ENCODE measurements around the gene PPP1R27. TPM values are rescaled to one million over a fixed set of nuclear protein-coding genes. Genes with fewer than 3 reads are reported as not detected.

The PPP1R27 gene
- total and polyA plus RNA-seq, 11 donors, result not detected

GRCh38 chr17:81832608-81833159 is 2.2 kb downstream of the PPP1R27 start:
- intact Hi-C loops (cut with DNase I), result loop anchor here in 1 of 10 donors (1.0 kb wide), 1 partner anchor 28 kb away; the partner anchor contains the start of gene P4HB
- TF ChIP-seq POLR2A (IDR thresholded peaks at IDR 0.05) (no peak), CTCF (IDR thresholded peaks at IDR 0.05) (no peak)
- Histone ChIP-seq H3K9me3 (no peaks in the 10 kb centered on the region), H3K27me3 (no peaks in the 10 kb centered on the region), H3K4me3 (peak overlapping the region; percentile 59 to 98 (median 90)), H3K27ac (peak overlapping the region; percentile 20 to 95 (median 93)), H3K36me3 (no peaks in the 10 kb centered on the region), H3K4me1 (peaks cover 0 to 39% (median 23%) of the 10 kb centered on the region in 12 donors)
- 0 to 1% (median 0%) methylated on average over 15 to 65 of the region's 65 CpGs for WGBS, 4 donors
- ATAC-seq (peak in 3 of 4 donors; percentile 21 to 32 (median 31)), DNase-seq (peak in 2 of 5 donors; percentile 45 to 77)

- H3K9me3 ChIP-seq, result no peaks in the 10 kb centered on the region
- intact Hi-C loops (cut with DNase I), result no loop called here
- peak; percentile 23 to 52 (median 32) for ATAC-seq
These were observed 2.8 kb downstream of the PPP1R27 start for GRCh38 chr17:81831957-81832607.

GRCh38 chr17:81831563-81831956 is 3.3 kb downstream of the PPP1R27 start:
- intact Hi-C loops (cut with DNase I), result no loop called here
- 82 to 91% (median 87%) methylated on average over 5 to 7 of the region's 7 CpGs for WGBS, 4 donors
- H3K36me3 ChIP-seq, result no peaks in the 10 kb centered on the region
- DNase-seq, result no peak
- H3K9me3 ChIP-seq, result no peaks in the 10 kb centered on the region
- peak overlapping the region in 11 of 12 donors; percentile 80 to 95 (median 94) for H3K27ac ChIP-seq
- peak overlapping the region in 7 of 12 donors; percentile 87 to 98 (median 92) for H3K4me3 ChIP-seq
- ATAC-seq, result no peak
- no peak for TF ChIP-seq POLR2A (IDR thresholded peaks at IDR 0.05)
- no peak for TF ChIP-seq CTCF (IDR thresholded peaks at IDR 0.05)
- H3K27me3 ChIP-seq, result no peaks in the 10 kb centered on the region
- H3K4me1 ChIP-seq, result peaks cover 0 to 39% (median 23%) of the 10 kb centered on the region in 12 donors

More at GRCh38 chr17:81831957-81832607, 2.8 kb downstream of the PPP1R27 start:
- Histone ChIP-seq H3K36me3 (no peaks in the 10 kb centered on the region), H3K27ac (peak overlapping the region; percentile 20 to 95 (median 93)), H3K4me1 (peaks cover 0 to 39% (median 23%) of the 10 kb centered on the region in 12 donors), H3K27me3 (no peaks in the 10 kb centered on the region), H3K4me3 (peak overlapping the region; percentile 59 to 98 (median 90))
- whole genome bisulfite sequencing, 4 donors, result 19 to 28% (median 24%) methylated on average over 18 of the region's 18 CpGs
- DNase-seq, result peak in 1 of 5 donors; percentile 49
- TF ChIP-seq POLR2A (IDR thresholded peaks at IDR 0.05) (no peak), CTCF (IDR thresholded peaks at IDR 0.05) (no peak)

GRCh38 chr17:81829858-81830257 is 5.0 kb downstream of the PPP1R27 start:
- 89 to 92% (median 90%) methylated on average over 2 to 6 of the region's 6 CpGs for WGBS, 4 donors
- Histone ChIP-seq H3K9me3 (no peaks in the 10 kb centered on the region), H3K36me3 (no peaks in the 10 kb centered on the region), H3K4me3 (no peak overlapping the region), H3K4me1 (peaks cover 0 to 42% (median 23%) of the 10 kb centered on the region in 12 donors), H3K27ac (no peak overlapping the region), H3K27me3 (no peaks in the 10 kb centered on the region)
- no peak for DNase-seq
- intact Hi-C loops (cut with DNase I), result no loop called here
- ATAC-seq, result no peak
- TF ChIP-seq POLR2A (IDR thresholded peaks at IDR 0.05) (no peak), CTCF (IDR thresholded peaks at IDR 0.05) (no peak)

Measured in heart left ventricle (tissue), 16 donors.